WTC11 (cell line): ENCODE results near the gene XKR7.
"Not testable (repeated sequence)": the region's sequence is repeated elsewhere in the genome, so short reads cannot be mapped to it uniquely, and the experiment has no call there.

Source experiments
- CTCF ChIP-seq: fragments of 200-600 bp; IDR thresholded peaks from 2 replicates; pipeline ENCODE4 v1.8.0; 2022; ENCODE audit warnings: antibody characterized with exemption
- FOXK1 ChIP-seq: sonication (generic); formaldehyde crosslinking; IDR thresholded peaks from 2 replicates; pipeline ENCODE4 v1.8.0; 2022; ENCODE audit warnings: mild to moderate bottlenecking, moderate library complexity, missing genetic modification reagents
- GABPB1 ChIP-seq: sonication (generic); formaldehyde crosslinking; IDR thresholded peaks from 2 replicates; pipeline ENCODE4 v1.8.1; 2023; ENCODE audit warnings: mild to moderate bottlenecking, missing genetic modification reagents
- JUN ChIP-seq: sonication (generic); formaldehyde crosslinking; IDR thresholded peaks from 2 replicates; pipeline ENCODE4 v1.8.0; 2023; ENCODE audit warnings: mild to moderate bottlenecking, missing genetic modification reagents
- KAT7 ChIP-seq: sonication (generic); formaldehyde crosslinking; IDR thresholded peaks from 2 replicates; pipeline ENCODE4 v1.8.1; 2023; ENCODE audit warnings: missing genetic modification reagents, mild to moderate bottlenecking, borderline replicate concordance
- NFYB ChIP-seq: sonication (generic); formaldehyde crosslinking; conservative IDR thresholded peaks from 2 replicates; pipeline ENCODE4 v1.8.0; 2022; ENCODE audit warnings: low read depth, missing genetic modification reagents
- SP1 ChIP-seq: sonication (generic); formaldehyde crosslinking; conservative IDR thresholded peaks from 2 replicates; pipeline ENCODE4 v1.8.1; 2022; ENCODE audit warnings: missing genetic modification reagents
- TEAD1 ChIP-seq: sonication (generic); formaldehyde crosslinking; IDR thresholded peaks from 2 replicates; pipeline ENCODE4 v1.8.0; 2022; ENCODE audit warnings: mild to moderate bottlenecking, missing genetic modification reagents
- USF1 ChIP-seq: sonication (generic); formaldehyde crosslinking; IDR thresholded peaks from 2 replicates; pipeline ENCODE4 v1.8.0; 2022; ENCODE audit warnings: mild to moderate bottlenecking, missing genetic modification reagents
- ZBTB21 ChIP-seq: sonication (generic); formaldehyde crosslinking; IDR thresholded peaks from 2 replicates; pipeline ENCODE4 v1.8.1; 2023; ENCODE audit warnings: mild to moderate bottlenecking, missing genetic modification reagents, borderline replicate concordance
- TF ChIP-seq, protein P1 (sequence below): sonication (generic); formaldehyde crosslinking; IDR thresholded peaks from 2 replicates; pipeline ENCODE4 v1.8.1; 2022; ENCODE audit warnings: low read depth, missing genetic modification reagents, borderline replicate concordance

GRCh38 chr20:31929631-31930030 lies 38.3 kb upstream of the XKR7 start:
- TF ChIP-seq CTCF; USF1; FOXK1 (CRISPR knock-in tag); SP1 (CRISPR knock-in tag); NFYB (CRISPR knock-in tag); KAT7 (CRISPR knock-in tag); TEAD1 (CRISPR knock-in tag); ZBTB21 (CRISPR knock-in tag); GABPB1 (CRISPR knock-in tag); JUN (CRISPR knock-in tag): not testable (repeated sequence)
- TF ChIP-seq, protein P1, sequence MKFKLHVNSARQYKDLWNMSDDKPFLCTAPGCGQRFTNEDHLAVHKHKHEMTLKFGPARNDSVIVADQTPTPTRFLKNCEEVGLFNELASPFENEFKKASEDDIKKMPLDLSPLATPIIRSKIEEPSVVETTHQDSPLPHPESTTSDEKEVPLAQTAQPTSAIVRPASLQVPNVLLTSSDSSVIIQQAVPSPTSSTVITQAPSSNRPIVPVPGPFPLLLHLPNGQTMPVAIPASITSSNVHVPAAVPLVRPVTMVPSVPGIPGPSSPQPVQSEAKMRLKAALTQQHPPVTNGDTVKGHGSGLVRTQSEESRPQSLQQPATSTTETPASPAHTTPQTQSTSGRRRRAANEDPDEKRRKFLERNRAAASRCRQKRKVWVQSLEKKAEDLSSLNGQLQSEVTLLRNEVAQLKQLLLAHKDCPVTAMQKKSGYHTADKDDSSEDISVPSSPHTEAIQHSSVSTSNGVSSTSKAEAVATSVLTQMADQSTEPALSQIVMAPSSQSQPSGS (CRISPR knock-in tag) = not testable (repeated sequence)
